ENCODE data around the gene PDZD2.
"Not testable (repeated sequence)": the region's sequence is repeated elsewhere in the genome, so short reads cannot be mapped to it uniquely, and the experiment has no call there.

Gene PDZD2

DNA sequence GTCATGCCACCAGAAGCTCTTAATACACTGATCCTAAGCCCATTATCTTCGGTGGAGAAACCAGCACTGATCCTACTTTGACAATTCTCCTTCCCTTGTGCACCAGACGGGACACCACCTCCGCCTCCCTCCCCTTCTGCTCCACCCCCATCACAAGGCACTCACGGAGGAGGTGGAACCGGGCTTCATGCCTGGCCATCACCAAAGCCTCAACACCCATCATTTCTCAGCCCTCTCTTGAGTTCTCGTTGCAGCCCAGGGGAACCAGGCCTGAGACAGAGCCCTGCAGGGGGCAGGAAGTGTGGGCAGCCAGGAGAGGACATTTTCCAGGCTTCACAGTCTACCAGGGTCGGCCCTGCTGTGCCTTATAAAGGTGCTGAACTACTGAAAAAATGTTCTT, 374.7 kb downstream of the PDZD2 start:
- in situ Hi-C loops (cut with MboI; ENCODE audit: low sequenced_read_pairs, unreplicated experiment): no loop called here
- DNase-seq (ENCODE audit: low spot score): no peak
- TF ChIP-seq, protein P1, sequence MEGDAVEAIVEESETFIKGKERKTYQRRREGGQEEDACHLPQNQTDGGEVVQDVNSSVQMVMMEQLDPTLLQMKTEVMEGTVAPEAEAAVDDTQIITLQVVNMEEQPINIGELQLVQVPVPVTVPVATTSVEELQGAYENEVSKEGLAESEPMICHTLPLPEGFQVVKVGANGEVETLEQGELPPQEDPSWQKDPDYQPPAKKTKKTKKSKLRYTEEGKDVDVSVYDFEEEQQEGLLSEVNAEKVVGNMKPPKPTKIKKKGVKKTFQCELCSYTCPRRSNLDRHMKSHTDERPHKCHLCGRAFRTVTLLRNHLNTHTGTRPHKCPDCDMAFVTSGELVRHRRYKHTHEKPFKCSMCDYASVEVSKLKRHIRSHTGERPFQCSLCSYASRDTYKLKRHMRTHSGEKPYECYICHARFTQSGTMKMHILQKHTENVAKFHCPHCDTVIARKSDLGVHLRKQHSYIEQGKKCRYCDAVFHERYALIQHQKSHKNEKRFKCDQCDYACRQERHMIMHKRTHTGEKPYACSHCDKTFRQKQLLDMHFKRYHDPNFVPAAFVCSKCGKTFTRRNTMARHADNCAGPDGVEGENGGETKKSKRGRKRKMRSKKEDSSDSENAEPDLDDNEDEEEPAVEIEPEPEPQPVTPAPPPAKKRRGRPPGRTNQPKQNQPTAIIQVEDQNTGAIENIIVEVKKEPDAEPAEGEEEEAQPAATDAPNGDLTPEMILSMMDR (IDR thresholded peaks at IDR 0.05; ENCODE audit: borderline replicate concordance, control extremely low read depth, extremely low read depth, insufficient read depth, missing control alignments): no peak

DNA sequence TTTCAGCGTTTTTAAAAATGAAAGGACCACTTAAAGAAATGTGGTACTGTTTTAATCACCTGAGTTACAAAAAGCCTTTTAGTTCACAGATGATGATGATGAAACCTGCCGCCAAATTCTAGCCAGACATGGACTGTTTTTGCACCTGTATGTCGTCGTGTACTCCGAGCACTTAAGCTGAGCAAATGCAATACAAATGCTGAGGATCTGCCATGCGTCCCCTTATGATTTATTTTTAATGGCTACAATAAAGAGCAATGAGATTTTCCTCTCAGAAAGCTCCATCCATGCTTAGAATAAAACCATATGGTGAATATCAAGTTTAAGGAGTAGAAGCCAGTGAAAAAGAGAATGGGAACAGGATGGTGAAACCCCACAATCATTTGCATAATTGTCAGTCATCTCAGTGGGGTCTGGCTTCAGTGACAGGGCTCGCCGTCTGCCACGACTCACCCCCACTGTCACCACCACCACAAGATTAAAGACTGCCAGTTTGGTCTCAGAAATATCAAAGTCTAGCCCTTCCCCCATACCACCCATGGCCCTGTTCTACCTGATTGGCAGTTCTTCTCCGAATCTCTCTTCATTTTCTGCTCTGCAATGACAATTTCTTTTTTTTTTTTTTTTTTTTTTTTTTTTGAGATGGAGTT, 375.3 kb downstream of the PDZD2 start:
- TF ChIP-seq, protein P1 (IDR thresholded peaks at IDR 0.05; ENCODE audit: borderline replicate concordance, control extremely low read depth, extremely low read depth, insufficient read depth, missing control alignments): no peak
- no peak for DNase-seq (ENCODE audit: low spot score)
- in situ Hi-C loops (cut with MboI; ENCODE audit: low sequenced_read_pairs, unreplicated experiment): no loop called here

DNA sequence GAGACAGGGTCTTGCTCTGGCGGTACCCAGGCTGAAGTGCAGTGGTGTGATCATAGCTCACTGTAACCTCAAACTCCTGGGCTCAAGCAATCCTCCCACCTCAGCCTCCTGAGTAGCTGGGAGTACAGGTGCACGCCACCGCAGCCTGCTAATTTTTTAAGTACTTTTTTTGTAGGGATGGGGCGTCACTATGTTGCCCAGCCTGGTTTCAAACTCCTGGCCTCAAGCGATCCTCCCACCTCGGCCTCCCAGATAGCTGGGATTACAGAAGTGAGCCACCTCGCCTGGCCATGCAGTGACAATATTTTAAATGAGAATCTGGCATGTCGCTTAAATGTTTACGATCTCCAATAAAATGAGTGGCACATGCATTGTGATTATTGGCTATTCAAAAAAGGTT, 376.3 kb downstream of the PDZD2 start:
- in situ Hi-C loops (cut with MboI; ENCODE audit: low sequenced_read_pairs, unreplicated experiment); DNase-seq (ENCODE audit: low spot score): not testable (repeated sequence)

DNA sequence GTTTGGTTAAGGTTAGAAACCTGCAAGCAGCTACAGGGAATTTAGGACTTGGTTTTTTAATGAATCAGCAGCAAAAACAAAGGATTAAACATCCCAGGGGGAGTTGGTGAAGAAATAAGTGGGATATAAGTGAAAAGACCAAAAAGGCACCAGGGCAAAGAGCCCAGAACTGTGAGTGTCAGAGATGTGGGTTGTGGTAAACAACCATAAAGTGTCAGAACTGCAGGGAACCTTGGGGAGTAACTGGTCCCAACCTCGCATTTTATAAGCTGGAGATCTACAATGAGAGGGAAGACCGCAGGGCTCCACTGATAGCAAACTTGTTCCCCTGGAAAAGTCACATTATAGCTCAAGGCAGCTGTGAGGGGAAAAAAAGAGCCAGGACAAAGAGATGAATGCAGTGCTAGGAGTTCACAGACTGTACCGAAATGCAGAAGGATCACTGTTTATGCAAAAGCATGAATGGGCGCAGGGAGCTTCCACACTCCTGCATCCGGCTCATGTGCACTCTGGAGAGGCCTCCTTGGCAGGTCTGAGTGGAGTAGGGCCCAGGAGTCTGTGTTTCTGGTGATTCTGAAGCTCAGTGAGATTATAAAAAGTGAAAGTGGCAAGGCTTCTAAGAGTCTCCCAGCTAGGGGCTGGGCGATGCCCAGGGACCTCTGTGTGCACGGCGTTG, 378.9 kb downstream of the PDZD2 start:
- no peak for DNase-seq (ENCODE audit: low spot score)
- TF ChIP-seq, protein P1 (IDR thresholded peaks at IDR 0.05; ENCODE audit: borderline replicate concordance, control extremely low read depth, extremely low read depth, insufficient read depth, missing control alignments): no peak
- in situ Hi-C loops (cut with MboI; ENCODE audit: low sequenced_read_pairs, unreplicated experiment): no loop called here

DNA sequence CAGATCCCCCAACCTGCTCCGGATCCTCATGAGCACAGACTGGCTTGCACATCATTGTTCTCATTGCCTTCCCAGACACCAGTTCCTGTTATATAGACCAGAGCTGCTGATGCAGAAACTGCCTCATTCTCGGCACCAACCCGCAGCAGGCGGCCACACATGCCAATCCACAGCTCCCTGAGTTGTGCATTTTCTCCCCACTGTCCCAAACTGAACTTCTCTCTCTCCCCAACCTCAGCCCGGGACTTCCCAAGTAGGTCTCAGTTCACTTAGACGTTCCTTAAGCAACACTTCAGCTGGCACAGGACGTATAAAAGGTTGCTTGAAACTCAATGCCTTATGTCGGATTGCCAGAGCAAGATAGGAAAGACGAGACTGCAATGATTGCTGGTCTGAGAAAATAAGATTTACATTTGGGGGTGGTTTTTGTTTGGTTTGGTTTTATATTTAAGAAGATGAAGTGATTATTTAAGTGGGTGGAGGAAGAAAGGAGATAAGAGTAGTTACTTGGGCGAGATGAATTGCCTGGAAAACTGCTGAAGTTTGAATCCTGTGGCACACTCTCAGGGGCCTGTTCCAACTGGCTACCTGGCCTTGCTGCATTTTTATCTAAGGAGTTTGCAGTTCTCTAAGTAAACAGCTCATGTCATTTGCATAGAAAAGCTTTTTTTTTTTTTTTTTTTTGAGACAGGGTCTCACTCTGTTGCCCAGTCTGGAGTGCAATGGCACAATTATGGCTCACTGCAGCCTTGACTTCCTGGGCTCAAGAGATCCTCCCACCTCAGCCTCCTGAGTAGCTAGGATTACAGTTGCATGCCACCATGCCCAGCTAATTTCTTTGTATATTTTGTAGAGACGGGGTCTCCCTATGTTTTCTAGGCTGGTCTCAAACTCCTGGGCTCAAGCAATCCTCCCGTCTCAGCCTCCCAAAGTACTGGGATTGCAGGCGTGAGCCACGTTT, 379.8 kb downstream of the PDZD2 start:
- in situ Hi-C loops (cut with MboI; ENCODE audit: low sequenced_read_pairs, unreplicated experiment): no loop called here
- TF ChIP-seq, protein P1 (IDR thresholded peaks at IDR 0.05; ENCODE audit: borderline replicate concordance, control extremely low read depth, extremely low read depth, insufficient read depth, missing control alignments): no peak
- DNase-seq (ENCODE audit: low spot score): no peak

DNA sequence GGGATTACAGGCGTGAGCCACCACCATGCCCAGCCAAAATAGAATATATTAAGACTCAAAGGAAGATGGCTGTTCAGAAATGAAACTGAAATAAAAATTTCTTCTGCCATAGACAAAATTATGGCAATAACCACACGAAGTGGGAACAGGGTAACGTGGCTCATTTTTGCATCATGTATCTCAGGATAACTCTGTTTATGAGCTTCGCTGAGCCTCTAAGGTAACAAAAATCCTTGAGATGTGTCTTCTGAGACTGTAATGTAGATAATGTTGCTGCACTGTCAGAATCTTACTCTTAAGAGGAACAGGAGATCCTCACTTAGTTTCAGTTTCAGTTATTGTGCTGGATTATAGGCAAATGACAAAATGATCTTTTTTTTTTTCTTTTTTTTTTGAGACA, 381.3 kb downstream of the PDZD2 start:
- TF ChIP-seq, protein P1 (IDR thresholded peaks at IDR 0.05; ENCODE audit: borderline replicate concordance, control extremely low read depth, extremely low read depth, insufficient read depth, missing control alignments): no peak

More for the DNA sequence above, 381.3 kb downstream of the PDZD2 start:
- in situ Hi-C loops (cut with MboI; ENCODE audit: low sequenced_read_pairs, unreplicated experiment): no loop called here
- no peak for DNase-seq (ENCODE audit: low spot score)
